Vein endothelial cell (primary cell): ENCODE results near the gene AP3B1. TPM values are rescaled to one million over a fixed set of nuclear protein-coding genes. Genes with fewer than 3 reads are reported as not detected.

Experiments
- small RNA-seq: library from RNA; depleted of rRNA; stranded (forward); fragments of <200 nt; gene quantifications from one replicate; pipeline ENCODE3, GENCODE V24; 2012
- total RNA-seq: library from RNA; depleted of rRNA; stranded (reverse); fragments of >200 nt; gene quantifications from 2 replicates; pipeline ENCODE4 v1.2.3, GENCODE V29; 2012

AP3B1 gene, protein sequence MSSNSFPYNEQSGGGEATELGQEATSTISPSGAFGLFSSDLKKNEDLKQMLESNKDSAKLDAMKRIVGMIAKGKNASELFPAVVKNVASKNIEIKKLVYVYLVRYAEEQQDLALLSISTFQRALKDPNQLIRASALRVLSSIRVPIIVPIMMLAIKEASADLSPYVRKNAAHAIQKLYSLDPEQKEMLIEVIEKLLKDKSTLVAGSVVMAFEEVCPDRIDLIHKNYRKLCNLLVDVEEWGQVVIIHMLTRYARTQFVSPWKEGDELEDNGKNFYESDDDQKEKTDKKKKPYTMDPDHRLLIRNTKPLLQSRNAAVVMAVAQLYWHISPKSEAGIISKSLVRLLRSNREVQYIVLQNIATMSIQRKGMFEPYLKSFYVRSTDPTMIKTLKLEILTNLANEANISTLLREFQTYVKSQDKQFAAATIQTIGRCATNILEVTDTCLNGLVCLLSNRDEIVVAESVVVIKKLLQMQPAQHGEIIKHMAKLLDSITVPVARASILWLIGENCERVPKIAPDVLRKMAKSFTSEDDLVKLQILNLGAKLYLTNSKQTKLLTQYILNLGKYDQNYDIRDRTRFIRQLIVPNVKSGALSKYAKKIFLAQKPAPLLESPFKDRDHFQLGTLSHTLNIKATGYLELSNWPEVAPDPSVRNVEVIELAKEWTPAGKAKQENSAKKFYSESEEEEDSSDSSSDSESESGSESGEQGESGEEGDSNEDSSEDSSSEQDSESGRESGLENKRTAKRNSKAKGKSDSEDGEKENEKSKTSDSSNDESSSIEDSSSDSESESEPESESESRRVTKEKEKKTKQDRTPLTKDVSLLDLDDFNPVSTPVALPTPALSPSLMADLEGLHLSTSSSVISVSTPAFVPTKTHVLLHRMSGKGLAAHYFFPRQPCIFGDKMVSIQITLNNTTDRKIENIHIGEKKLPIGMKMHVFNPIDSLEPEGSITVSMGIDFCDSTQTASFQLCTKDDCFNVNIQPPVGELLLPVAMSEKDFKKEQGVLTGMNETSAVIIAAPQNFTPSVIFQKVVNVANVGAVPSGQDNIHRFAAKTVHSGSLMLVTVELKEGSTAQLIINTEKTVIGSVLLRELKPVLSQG
- total RNA-seq = 53.4 and 59.8 TPM in 2 replicates

DNA sequence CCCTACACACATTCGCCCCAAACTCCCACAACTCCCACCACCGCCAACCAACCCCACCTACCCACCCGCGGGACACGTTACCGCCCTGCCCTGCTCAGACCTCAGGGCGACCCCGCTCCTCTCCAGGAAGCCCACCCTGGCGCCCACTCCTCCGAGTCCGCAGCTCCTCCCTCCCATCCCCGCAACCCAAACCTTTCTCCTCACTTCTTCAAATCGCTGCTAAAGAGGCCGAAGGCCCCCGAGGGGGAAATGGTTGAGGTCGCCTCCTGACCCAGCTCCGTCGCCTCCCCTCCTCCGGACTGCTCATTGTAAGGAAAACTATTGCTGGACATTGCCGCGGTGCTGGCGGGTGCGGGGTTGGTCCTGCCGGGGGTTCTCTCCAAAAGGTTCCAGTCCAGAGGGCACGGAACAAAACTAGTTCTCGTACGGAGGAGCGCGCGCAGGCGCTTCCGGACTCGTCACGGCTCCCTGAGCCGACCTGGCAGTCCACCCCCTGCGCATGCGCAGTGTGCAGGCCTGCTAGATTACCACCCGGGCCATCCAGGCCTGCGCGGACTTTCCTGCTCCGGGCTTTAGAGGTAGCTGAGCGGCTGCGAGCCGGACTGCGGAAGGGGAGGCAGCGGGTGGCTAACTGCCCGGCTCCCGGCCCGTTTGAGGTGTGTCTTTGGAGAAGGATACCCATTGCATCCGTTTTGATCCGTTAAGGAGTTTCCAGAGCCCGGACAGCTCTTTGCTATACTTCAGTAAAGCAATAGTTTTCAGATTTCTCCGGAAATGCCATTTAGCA lies at the start of gene AP3B1:
Gene AP3B1, minus strand, starts transcription at position 451 of the 787 bp plus-strand sequence. Its CDS starts 119 bp downstream, at position 332.

Small RNA genes lying within 50 kb of the gene (small RNA-seq; reads per million reads assigned to genes)
- gene RF00019 (not detected), gene RNU6-183P (not detected)

Other genes starting within 250 kb of the AP3B1 start
- 45.1 and 45.9 TPM in 2 replicates for gene SCAMP1, start 65.9 kb upstream of the AP3B1 start, total RNA-seq